Measurements from ENCODE around the gene BOLA2B. TPM values are rescaled to one million over a fixed set of nuclear protein-coding genes. Genes with fewer than 3 reads are reported as not detected.

BOLA2B gene
- total and polyA plus RNA-seq, 4 experiments from 2014 or later = 62.1 to 169 (median 111) TPM

- no peak for DNase-seq
- Mint-ChIP-seq H3K36me3 (no peaks in the 10 kb centered on the region), H3K4me1 (peaks cover 12 to 26% (median 13%) of the 10 kb centered on the region in 4 donors), H3K4me3 (no peak overlapping the region), H3K27ac (no peak overlapping the region), H3K27me3 (no peaks in the 10 kb centered on the region), H3K9me3 (peaks cover 0 to 6% (median 4%) of the 10 kb centered on the region in 8 donors)
- Histone ChIP-seq H3K36me3 (ENCODE audit: insufficient read depth, low read length) (no peaks in the 10 kb centered on the region), H3K9me3 (ENCODE audit: control insufficient read depth in 1 of 2, low read length in 2 of 2) (no peaks in the 10 kb centered on the region), H3K27me3 (ENCODE audit: insufficient read depth, low read length) (no peaks in the 10 kb centered on the region), H3K27ac (ENCODE audit: low read depth, low read length) (no peak overlapping the region), H3K4me1 (ENCODE audit: insufficient read depth, low read length) (peaks cover 19% of the 10 kb centered on the region), H3K4me3 (ENCODE audit: low read length in 2 of 2) (no peak overlapping the region)
- ChIA-PET POLR2A (ENCODE audit: partially characterized antibody) (no interaction called here), CTCF (ENCODE audit: partially characterized antibody) (interaction anchor here (1.7 kb wide), 1 partner anchor 39 kb away, joined by 7 read pairs; the partner anchor contains the start of gene CORO1A)
- intact Hi-C loops (cut with micrococcal nuclease) = no loop called here
Observed at GRCh38 chr16:30144017-30144416, 49.4 kb downstream of the BOLA2B start.

GRCh38 chr16:30143347-30143702 lies 50.1 kb downstream of the BOLA2B start:
- Histone ChIP-seq H3K36me3 (ENCODE audit: insufficient read depth, low read length) (no peaks in the 10 kb centered on the region), H3K4me3 (ENCODE audit: low read length in 2 of 2) (no peak overlapping the region), H3K4me1 (ENCODE audit: insufficient read depth, low read length) (peaks cover 20% of the 10 kb centered on the region), H3K27ac (ENCODE audit: low read depth, low read length) (no peak overlapping the region), H3K9me3 (ENCODE audit: control insufficient read depth in 1 of 2, low read length in 2 of 2) (no peaks in the 10 kb centered on the region), H3K27me3 (ENCODE audit: insufficient read depth, low read length) (no peaks in the 10 kb centered on the region)
- no peaks in the 10 kb centered on the region for H3K27me3 Mint-ChIP-seq
- ChIA-PET CTCF (ENCODE audit: partially characterized antibody) (interaction anchor here (0.6 to 1.7 kb wide), 13 partner anchors 12 to 287 kb away, joined by 3 to 9 read pairs (median 4); partner anchors contain the start of genes CORO1A, DCTPP1 and TBX6), POLR2A (ENCODE audit: partially characterized antibody) (interaction anchor here (0.7 to 2.2 kb wide), 5 partner anchors 40 to 52 kb away, joined by 3 to 28 read pairs (median 5); partner anchors contain the start of genes CORO1A and TBX6)
- intact Hi-C loops (cut with micrococcal nuclease) = no loop called here
- no peaks in the 10 kb centered on the region for H3K36me3 Mint-ChIP-seq
- no peak for DNase-seq
- H3K27ac Mint-ChIP-seq = peak overlapping the region in 6 of 7 donors; percentile 25 to 85 (median 57)
- peaks cover 12 to 27% (median 13%) of the 10 kb centered on the region in 4 donors for H3K4me1 Mint-ChIP-seq
- peak overlapping the region in 1 of 8 donors; percentile 25 for H3K4me3 Mint-ChIP-seq
- no peaks in the 10 kb centered on the region for H3K9me3 Mint-ChIP-seq

Other genes starting within 250 kb of the BOLA2B start
- gene TMEM219, start 231.6 kb downstream of the BOLA2B start, total RNA-seq = 100 to 1,000 TPM in 1 of 2 experiments, 10 to 100 TPM in 1; 80.8 to 103 TPM
- gene TMEM219, start 231.6 kb downstream of the BOLA2B start, polyA plus RNA-seq = 100 to 1,000 TPM; 209 to 250 TPM
- 10 to 100 TPM; 53.8 to 56.0 TPM for gene TAOK2, start 219.8 kb downstream of the BOLA2B start, total RNA-seq
- 1 to 10 TPM; 1.7 to 8.2 TPM for gene TAOK2, start 219.8 kb downstream of the BOLA2B start, polyA plus RNA-seq
- gene HIRIP3, start 198.0 kb downstream of the BOLA2B start, total RNA-seq = 10 to 100 TPM; 19.2 to 19.7 TPM
- 10 to 100 TPM; 21.4 to 26.0 TPM for gene HIRIP3, start 198.0 kb downstream of the BOLA2B start, polyA plus RNA-seq
- 100 to 1,000 TPM; 124 to 126 TPM for gene INO80E, start 197.4 kb downstream of the BOLA2B start, total RNA-seq
- 1 to 10 TPM; 6.7 to 7.3 TPM for gene INO80E, start 197.4 kb downstream of the BOLA2B start, polyA plus RNA-seq
- under 1 TPM in 1 of 2 experiments, not detected in 1; 0.80 TPM for gene DOC2A, start 182.6 kb downstream of the BOLA2B start, total RNA-seq
- gene DOC2A, start 182.6 kb downstream of the BOLA2B start, polyA plus RNA-seq = not detected
- gene C16orf92, start 170.5 kb downstream of the BOLA2B start, total RNA-seq = not detected
- not detected for gene C16orf92, start 170.5 kb downstream of the BOLA2B start, polyA plus RNA-seq
- gene TLCD3B, start 162.4 kb downstream of the BOLA2B start, total RNA-seq = not detected
- gene TLCD3B, start 162.4 kb downstream of the BOLA2B start, polyA plus RNA-seq = not detected
- 100 to 1,000 TPM; 558 to 563 TPM for gene ALDOA, start 127.9 kb downstream of the BOLA2B start, total RNA-seq
- 1,000 to 10,000 TPM; 1,058 to 1,115 TPM for gene ALDOA, start 127.9 kb downstream of the BOLA2B start, polyA plus RNA-seq
- 10 to 100 TPM; 75.8 to 86.3 TPM for gene PPP4C, start 117.7 kb downstream of the BOLA2B start, total RNA-seq
- gene PPP4C, start 117.7 kb downstream of the BOLA2B start, polyA plus RNA-seq = 100 to 1,000 TPM; 167 to 276 TPM
- gene TBX6, start 101.7 kb downstream of the BOLA2B start, total RNA-seq = 1 to 10 TPM; 1.3 to 1.4 TPM
- gene TBX6, start 101.7 kb downstream of the BOLA2B start, polyA plus RNA-seq = under 1 TPM in 1 of 2 donors, not detected in 1; 0.36 TPM
- gene YPEL3, start 97.5 kb downstream of the BOLA2B start, total RNA-seq = 100 to 1,000 TPM; 263 to 266 TPM
- gene YPEL3, start 97.5 kb downstream of the BOLA2B start, polyA plus RNA-seq = 100 to 1,000 TPM; 172 to 331 TPM
- 10 to 100 TPM; 31.5 to 37.2 TPM for gene GDPD3, start 80.1 kb downstream of the BOLA2B start, total RNA-seq
- gene GDPD3, start 80.1 kb downstream of the BOLA2B start, polyA plus RNA-seq = under 1 TPM in 1 of 2 donors, not detected in 1; 0.25 TPM
- gene MAPK3, start 70.4 kb downstream of the BOLA2B start, total RNA-seq = 10 to 100 TPM; 87.4 to 90.4 TPM
- 10 to 100 TPM in 1 of 2 donors, 1 to 10 TPM in 1; 9.9 to 10.6 TPM for gene MAPK3, start 70.4 kb downstream of the BOLA2B start, polyA plus RNA-seq
- gene CORO1A, start 10.1 kb downstream of the BOLA2B start, total RNA-seq = 100 to 1,000 TPM; 745 to 769 TPM
- gene CORO1A, start 10.1 kb downstream of the BOLA2B start, polyA plus RNA-seq = 1,000 to 10,000 TPM; 1,217 to 1,230 TPM
- gene SLX1A, start 209 bp upstream of the BOLA2B start, total RNA-seq = 10 to 100 TPM; 57.5 to 65.6 TPM
- gene SLX1A, start 209 bp upstream of the BOLA2B start, polyA plus RNA-seq = 10 to 100 TPM; 44.5 to 60.7 TPM
- 10 to 100 TPM; 42.5 to 46.2 TPM for gene SULT1A3, start 5.6 kb upstream of the BOLA2B start, total RNA-seq
- 1 to 10 TPM; 1.2 to 3.9 TPM for gene SULT1A3, start 5.6 kb upstream of the BOLA2B start, polyA plus RNA-seq
- gene NPIPB13, start 54.8 kb upstream of the BOLA2B start, total RNA-seq = 10 to 100 TPM; 20.0 to 27.8 TPM
- 1 to 10 TPM in 1 of 2 donors, under 1 TPM in 1; 0.19 to 2.9 TPM for gene NPIPB13, start 54.8 kb upstream of the BOLA2B start, polyA plus RNA-seq
- 10 to 100 TPM; 72.9 to 79.4 TPM for gene CD2BP2, start 161.6 kb upstream of the BOLA2B start, total RNA-seq
- gene CD2BP2, start 161.6 kb upstream of the BOLA2B start, polyA plus RNA-seq = 10 to 100 TPM; 23.7 to 24.4 TPM
- 10 to 100 TPM; 47.0 to 55.3 TPM for gene TBC1D10B, start 176.8 kb upstream of the BOLA2B start, total RNA-seq
- 10 to 100 TPM in 1 of 2 donors, 1 to 10 TPM in 1; 8.5 to 16.1 TPM for gene TBC1D10B, start 176.8 kb upstream of the BOLA2B start, polyA plus RNA-seq
- gene MYL11, start 181.1 kb upstream of the BOLA2B start, total RNA-seq = 1 to 10 TPM in 1 of 2 experiments, not detected in 1; 1.3 TPM
- 1 to 10 TPM in 1 of 2 donors, not detected in 1; 1.1 TPM for gene MYL11, start 181.1 kb upstream of the BOLA2B start, polyA plus RNA-seq
- 100 to 1,000 TPM; 198 to 206 TPM for gene SEPTIN1, start 188.9 kb upstream of the BOLA2B start, total RNA-seq
- gene SEPTIN1, start 188.9 kb upstream of the BOLA2B start, polyA plus RNA-seq = 100 to 1,000 TPM; 210 to 212 TPM
- 10 to 100 TPM; 15.8 to 16.7 TPM for gene ZNF48, start 201.8 kb upstream of the BOLA2B start, total RNA-seq
- 10 to 100 TPM in 1 of 2 donors, 1 to 10 TPM in 1; 5.5 to 10.7 TPM for gene ZNF48, start 201.8 kb upstream of the BOLA2B start, polyA plus RNA-seq
- 1 to 10 TPM; 6.0 to 6.5 TPM for gene ZNF771, start 213.9 kb upstream of the BOLA2B start, total RNA-seq
- gene ZNF771, start 213.9 kb upstream of the BOLA2B start, polyA plus RNA-seq = 1 to 10 TPM; 1.4 to 5.0 TPM
- 10 to 100 TPM; 15.0 to 18.0 TPM for gene DCTPP1, start 236.4 kb upstream of the BOLA2B start, total RNA-seq
- gene DCTPP1, start 236.4 kb upstream of the BOLA2B start, polyA plus RNA-seq = 100 to 1,000 TPM in 1 of 2 donors, 10 to 100 TPM in 1; 87.0 to 115 TPM